ENCODE data around the gene RNF227. TPM values are rescaled to one million over a fixed set of nuclear protein-coding genes. Genes with fewer than 3 reads are reported as not detected.
A peak's percentile ranks its signal among the peaks of the same experiment; 100 is the strongest.

RNF227 gene
- total RNA-seq, 1 donor, result 2.4 TPM

DNA sequence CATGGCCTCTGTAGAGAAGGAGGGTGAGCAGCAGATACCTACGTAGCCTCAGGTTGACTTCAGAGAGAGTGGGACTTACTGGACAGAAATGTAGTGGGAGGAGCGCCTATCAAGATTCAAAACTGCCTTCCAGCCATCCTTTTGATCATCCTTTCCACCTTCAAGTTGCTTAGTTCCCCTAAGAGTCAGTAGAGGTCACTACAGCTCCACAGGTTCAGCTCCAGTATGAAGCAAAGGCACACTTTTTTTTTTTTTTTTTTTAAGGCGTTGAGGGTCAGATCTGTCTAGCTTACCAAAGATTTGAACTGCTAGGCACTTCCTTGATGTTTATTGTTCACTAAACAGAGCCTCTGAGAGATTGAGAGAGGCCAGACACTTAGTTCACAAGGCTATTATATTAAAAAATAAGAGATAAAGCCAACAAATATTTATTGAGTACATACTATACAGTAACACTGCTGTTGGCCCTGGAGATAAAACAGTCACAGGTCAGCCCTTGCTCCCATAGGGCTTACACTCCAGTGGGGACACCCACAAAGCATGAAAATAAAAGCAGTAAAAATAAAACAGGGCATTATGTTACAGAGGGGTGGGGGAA is 3.1 kb downstream of the RNF227 start:
- Histone ChIP-seq H3K4me1 (ENCODE audit: insufficient read depth, low read length) (peaks cover 30% of the 10 kb centered on the region), H3K9me3 (ENCODE audit: low read depth, low read length) (no peaks in the 10 kb centered on the region), H3K4me3 (ENCODE audit: low read length) (no peak overlapping the region), H3K27me3 (ENCODE audit: insufficient read depth, low read length) (no peaks in the 10 kb centered on the region)

DNA sequence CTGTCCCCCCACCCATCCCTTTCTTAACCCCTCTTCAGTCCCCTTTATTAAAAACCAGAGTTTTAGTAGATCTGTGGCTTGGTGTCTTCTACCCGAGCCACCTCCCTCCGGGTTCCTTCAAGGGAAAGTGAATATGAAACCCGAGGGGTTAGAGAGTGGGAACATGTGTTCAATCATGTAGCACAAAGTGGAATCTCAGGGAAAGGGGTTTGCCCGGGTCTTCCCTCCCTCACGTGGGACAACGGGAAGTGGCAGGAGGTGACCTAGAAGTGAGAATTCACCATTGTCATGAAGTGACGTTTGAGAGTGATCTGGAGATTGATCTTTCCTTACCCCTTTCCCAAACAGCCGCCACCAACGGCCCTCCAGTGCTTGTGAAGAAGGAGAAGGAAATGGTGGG is 5.0 kb downstream of the RNF227 start:
- Histone ChIP-seq H3K27me3 (ENCODE audit: insufficient read depth, low read length) (no peaks in the 10 kb centered on the region), H3K4me1 (ENCODE audit: insufficient read depth, low read length) (peaks cover 20% of the 10 kb centered on the region), H3K4me3 (ENCODE audit: low read length) (no peak overlapping the region), H3K9me3 (ENCODE audit: low read depth, low read length) (no peaks in the 10 kb centered on the region)

GRCh38 chr17:7910711-7911110 is 5.4 kb downstream of the RNF227 start:
- H3K27me3 ChIP-seq (ENCODE audit: insufficient read depth, low read length), result no peaks in the 10 kb centered on the region
- H3K9me3 ChIP-seq (ENCODE audit: low read depth, low read length), result no peaks in the 10 kb centered on the region
- H3K4me3 ChIP-seq (ENCODE audit: low read length), result no peak overlapping the region
- H3K4me1 ChIP-seq (ENCODE audit: insufficient read depth, low read length), result peaks cover 19% of the 10 kb centered on the region

- Histone ChIP-seq H3K9me3 (ENCODE audit: low read depth, low read length) (no peaks in the 10 kb centered on the region), H3K27me3 (ENCODE audit: insufficient read depth, low read length) (no peaks in the 10 kb centered on the region), H3K4me1 (ENCODE audit: insufficient read depth, low read length) (peaks cover 15% of the 10 kb centered on the region), H3K4me3 (ENCODE audit: low read length) (no peak overlapping the region)
Observed at GRCh38 chr17:7910281-7910680, 5.8 kb downstream of the RNF227 start.

- Histone ChIP-seq H3K27me3 (ENCODE audit: insufficient read depth, low read length) (no peaks in the 10 kb centered on the region), H3K4me1 (ENCODE audit: insufficient read depth, low read length) (peaks cover 4% of the 10 kb centered on the region), H3K9me3 (ENCODE audit: low read depth, low read length) (no peaks in the 10 kb centered on the region)
Observed at GRCh38 chr17:7909089-7909488, 7.0 kb downstream of the RNF227 start.

DNA sequence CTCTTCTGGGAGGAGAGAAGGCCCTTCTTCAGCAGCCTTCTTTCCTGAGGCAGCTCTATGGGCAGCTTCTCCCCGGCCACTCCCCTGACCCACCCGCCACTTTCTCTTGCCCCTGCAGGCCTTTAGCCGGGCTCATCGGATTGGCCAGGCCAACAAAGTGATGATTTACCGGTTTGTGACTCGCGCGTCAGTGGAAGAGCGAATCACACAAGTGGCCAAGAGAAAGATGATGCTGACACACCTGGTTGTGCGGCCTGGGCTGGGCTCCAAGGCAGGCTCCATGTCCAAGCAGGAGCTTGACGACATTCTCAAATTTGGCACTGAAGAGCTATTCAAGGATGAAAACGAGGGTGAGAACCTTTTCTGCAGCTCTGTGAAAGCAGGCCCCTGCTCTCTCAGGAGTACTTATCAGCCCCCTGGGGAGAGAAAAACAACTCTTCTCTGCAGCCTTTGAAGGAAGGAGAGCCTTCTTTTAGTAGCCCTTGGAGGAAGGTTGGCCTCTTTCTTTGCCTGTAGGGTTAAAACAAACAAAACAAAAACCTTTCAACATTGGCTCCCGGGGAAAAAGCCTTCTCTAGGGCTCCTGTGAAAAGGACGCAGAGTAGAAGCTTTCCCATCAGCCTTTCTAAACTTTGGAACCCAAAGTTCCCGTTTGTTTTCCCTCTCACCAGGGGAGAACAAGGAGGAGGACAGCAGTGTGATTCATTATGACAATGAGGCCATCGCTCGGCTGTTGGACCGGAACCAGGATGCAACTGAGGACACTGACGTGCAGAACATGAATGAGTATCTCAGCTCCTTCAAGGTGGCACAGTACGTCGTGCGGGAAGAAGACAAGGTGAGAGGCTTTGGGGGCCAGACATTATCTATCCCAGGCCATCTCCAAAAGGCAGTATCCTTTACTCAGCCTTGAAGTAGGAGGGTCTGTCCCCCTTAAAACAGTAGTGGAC is 12.7 kb downstream of the RNF227 start:
- no peak overlapping the region for H3K4me3 ChIP-seq (ENCODE audit: low read length)
- H3K4me1 ChIP-seq (ENCODE audit: insufficient read depth, low read length), result no peaks in the 10 kb centered on the region
- H3K9me3 ChIP-seq (ENCODE audit: low read depth, low read length), result no peaks in the 10 kb centered on the region
- H3K27me3 ChIP-seq (ENCODE audit: insufficient read depth, low read length), result no peaks in the 10 kb centered on the region

More at GRCh38 chr17:7909089-7909488, 7.0 kb downstream of the RNF227 start:
- no peak overlapping the region for H3K4me3 ChIP-seq (ENCODE audit: low read length)

DNA sequence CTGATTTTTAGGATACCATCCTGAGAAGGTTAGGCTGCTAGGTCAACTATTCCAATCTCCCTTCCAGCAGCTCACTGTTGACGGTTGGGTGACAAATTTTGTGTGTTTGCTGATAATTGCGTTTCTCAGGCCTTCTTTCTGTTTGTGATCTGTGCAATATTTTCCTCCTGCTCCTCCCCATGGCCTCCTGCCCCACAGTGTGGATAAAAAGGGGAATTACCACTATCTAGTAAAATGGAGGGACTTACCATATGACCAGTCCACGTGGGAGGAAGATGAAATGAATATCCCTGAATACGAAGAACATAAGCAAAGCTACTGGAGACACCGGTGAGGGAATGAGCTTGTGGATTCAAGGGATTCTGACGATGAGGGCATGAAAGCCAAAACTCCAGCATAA is 18.3 kb downstream of the RNF227 start:
- Histone ChIP-seq H3K4me3 (ENCODE audit: low read length) (no peak overlapping the region), H3K4me1 (ENCODE audit: insufficient read depth, low read length) (no peaks in the 10 kb centered on the region), H3K27me3 (ENCODE audit: insufficient read depth, low read length) (no peaks in the 10 kb centered on the region), H3K9me3 (ENCODE audit: low read depth, low read length) (no peaks in the 10 kb centered on the region)

- no peaks in the 10 kb centered on the region for H3K27me3 ChIP-seq (ENCODE audit: insufficient read depth, low read length)
- peaks cover 1% of the 10 kb centered on the region for H3K4me1 ChIP-seq (ENCODE audit: insufficient read depth, low read length)
- H3K9me3 ChIP-seq (ENCODE audit: low read depth, low read length), result no peaks in the 10 kb centered on the region
- no peak overlapping the region for H3K4me3 ChIP-seq (ENCODE audit: low read length)
Observed at GRCh38 chr17:7897090-7897489, 19.0 kb downstream of the RNF227 start.

GRCh38 chr17:7894866-7895265 is 21.2 kb downstream of the RNF227 start:
- H3K4me3 ChIP-seq (ENCODE audit: low read length), result no peak overlapping the region
- H3K9me3 ChIP-seq (ENCODE audit: low read depth, low read length), result no peaks in the 10 kb centered on the region
- H3K27me3 ChIP-seq (ENCODE audit: insufficient read depth, low read length), result no peaks in the 10 kb centered on the region
- peaks cover 15% of the 10 kb centered on the region for H3K4me1 ChIP-seq (ENCODE audit: insufficient read depth, low read length)

DNA sequence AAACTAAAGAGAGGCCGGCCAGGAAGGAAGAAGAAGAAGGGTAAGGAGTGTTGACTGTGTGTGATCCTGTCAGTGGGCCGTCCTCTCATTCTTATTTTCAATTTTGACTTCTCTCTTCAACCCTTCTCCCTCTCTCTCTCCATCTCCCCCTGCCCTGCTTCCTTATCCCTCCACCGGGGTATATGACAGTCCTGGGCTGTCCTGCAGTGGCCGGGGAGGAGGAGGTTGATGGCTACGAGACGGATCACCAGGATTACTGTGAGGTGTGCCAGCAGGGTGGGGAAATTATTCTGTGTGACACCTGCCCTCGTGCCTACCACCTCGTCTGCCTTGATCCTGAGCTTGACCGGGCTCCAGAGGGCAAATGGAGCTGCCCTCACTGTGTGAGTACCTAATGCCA is 21.9 kb downstream of the RNF227 start:
- Histone ChIP-seq H3K4me3 (ENCODE audit: low read length) (no peak overlapping the region), H3K27me3 (ENCODE audit: insufficient read depth, low read length) (no peaks in the 10 kb centered on the region), H3K4me1 (ENCODE audit: insufficient read depth, low read length) (peaks cover 22% of the 10 kb centered on the region), H3K9me3 (ENCODE audit: low read depth, low read length) (no peaks in the 10 kb centered on the region)

DNA sequence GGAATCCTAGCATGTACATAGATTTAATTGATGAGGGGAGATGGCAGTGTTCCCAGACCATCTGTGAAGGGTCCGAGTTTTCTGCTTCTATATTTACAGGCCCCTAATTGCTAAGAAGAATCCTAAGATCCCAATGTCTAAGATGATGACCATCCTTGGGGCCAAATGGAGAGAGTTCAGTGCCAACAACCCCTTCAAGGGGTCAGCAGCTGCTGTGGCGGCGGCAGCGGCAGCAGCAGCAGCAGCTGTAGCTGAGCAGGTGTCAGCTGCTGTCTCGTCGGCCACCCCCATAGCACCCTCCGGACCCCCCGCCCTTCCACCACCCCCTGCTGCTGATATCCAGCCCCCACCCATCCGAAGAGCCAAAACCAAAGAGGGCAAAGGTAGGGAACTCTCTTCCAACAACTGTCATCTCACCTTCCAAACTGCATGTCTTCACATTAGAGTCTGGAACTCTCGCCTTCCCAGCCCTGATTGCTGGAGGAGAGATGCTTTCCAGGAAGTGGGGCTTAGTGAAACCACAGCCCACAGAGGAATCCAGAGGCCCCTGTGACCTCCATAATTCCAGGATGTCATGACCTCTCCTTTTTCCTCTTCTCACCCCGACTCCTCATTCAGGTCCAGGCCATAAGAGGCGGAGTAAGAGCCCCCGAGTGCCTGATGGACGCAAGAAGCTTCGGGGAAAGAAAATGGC is 22.8 kb downstream of the RNF227 start:
- Histone ChIP-seq H3K9me3 (ENCODE audit: low read depth, low read length) (no peaks in the 10 kb centered on the region), H3K4me3 (ENCODE audit: low read length) (no peak overlapping the region), H3K27me3 (ENCODE audit: insufficient read depth, low read length) (no peaks in the 10 kb centered on the region), H3K4me1 (ENCODE audit: insufficient read depth, low read length) (peaks cover 31% of the 10 kb centered on the region)

- Histone ChIP-seq H3K27me3 (ENCODE audit: insufficient read depth, low read length) (no peaks in the 10 kb centered on the region), H3K9me3 (ENCODE audit: low read depth, low read length) (no peaks in the 10 kb centered on the region), H3K4me3 (ENCODE audit: low read length) (no peak overlapping the region), H3K4me1 (ENCODE audit: insufficient read depth, low read length) (peaks cover 54% of the 10 kb centered on the region)
Observed at GRCh38 chr17:7889166-7889955, 26.7 kb downstream of the RNF227 start.

DNA sequence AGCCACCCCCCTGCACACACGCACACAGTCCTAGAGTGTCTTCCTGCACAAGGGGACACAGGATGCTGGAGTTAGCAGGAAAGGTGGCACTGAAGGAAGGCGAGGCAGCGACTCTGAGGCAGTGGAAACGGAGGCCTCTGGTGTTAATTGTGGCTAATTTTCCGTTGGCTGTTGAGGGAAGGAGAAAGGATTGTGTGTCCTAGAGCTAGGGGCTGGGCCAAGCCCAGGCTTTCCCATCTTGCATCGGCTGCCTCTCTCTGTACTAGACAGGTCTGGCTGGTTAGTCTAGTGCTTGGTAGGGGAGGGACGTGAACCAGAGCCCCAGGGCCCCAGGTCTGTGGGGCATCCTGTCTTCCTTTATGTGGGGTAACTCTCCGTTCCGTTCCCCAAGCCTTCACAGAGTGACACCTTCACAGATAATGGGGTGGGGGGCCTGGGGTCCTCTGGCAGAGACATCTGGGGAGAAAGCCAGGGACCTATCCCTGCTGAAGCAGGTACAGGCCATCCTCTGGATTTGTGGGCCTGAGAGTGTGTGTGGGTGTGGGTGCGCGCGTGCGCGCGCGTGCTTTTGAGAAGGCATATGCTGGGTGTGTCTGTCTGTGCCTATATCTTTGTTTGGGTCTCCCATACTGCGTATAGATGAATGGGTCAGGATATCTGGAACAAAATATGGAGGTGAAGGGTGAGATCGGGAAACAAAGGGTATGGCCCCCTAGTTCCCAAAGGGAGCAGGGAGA is 27.7 kb downstream of the RNF227 start, which contains the start of gene CHD3:
Gene CHD3, plus strand, starts transcription at position 606 of the 737 bp plus-strand sequence. CDS start 212 bp downstream, outside the sequence.
- H3K4me1 ChIP-seq (ENCODE audit: insufficient read depth, low read length), result peaks cover 60% of the 10 kb centered on the region
- no peaks in the 10 kb centered on the region for H3K27me3 ChIP-seq (ENCODE audit: insufficient read depth, low read length)
- no peaks in the 10 kb centered on the region for H3K9me3 ChIP-seq (ENCODE audit: low read depth, low read length)
- peak within 1 kb of the TSS; percentile 68 for H3K4me3 ChIP-seq (ENCODE audit: low read length)

Measured in mononuclear cell (primary cell).